DOHH2 (cell line): ENCODE data around the gene DSTYK.

Experiments used
- CTCF ChIP-seq: fragments of 200-600 bp; sonication (generic); IDR thresholded peaks from one replicate; pipeline ENCODE4 v1.5.1; 2014; ENCODE audit warnings: antibody characterized with exemption, mild to moderate bottlenecking, low read depth, low read length; ENCODE audit not compliant: poor library complexity, severe bottlenecking
- EZH2phosphoT487 ChIP-seq: fragments of 200-600 bp; sonication (generic); IDR thresholded peaks from 2 replicates; pipeline ENCODE4 v1.6.1; 2017; ENCODE audit warnings: borderline replicate concordance, mild to moderate bottlenecking, antibody characterized with exemption, low read length, moderate library complexity, mixed read lengths

DNA sequence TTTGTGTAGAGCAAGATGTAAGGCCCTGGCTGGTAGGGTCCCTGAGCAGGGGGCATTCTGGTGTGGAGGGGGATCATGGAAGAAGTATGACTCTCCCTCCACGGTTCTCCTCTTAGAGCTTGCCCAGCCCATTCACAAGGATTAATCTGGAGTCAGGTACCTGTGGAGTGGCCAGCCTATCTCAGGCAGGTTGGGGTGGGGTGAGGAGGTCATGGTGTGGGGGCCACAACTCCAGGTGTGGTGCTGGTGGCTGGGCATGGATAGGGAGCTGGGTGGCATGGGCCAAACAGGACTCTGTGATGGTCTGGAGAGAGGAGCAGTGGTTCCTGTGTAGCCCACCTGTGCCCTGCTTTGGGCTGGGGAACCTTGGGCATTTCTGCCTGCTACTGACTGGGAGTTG lies 48.5 kb upstream of the DSTYK start:
- TF ChIP-seq CTCF (no peak), EZH2phosphoT487 (no peak)
